Natural killer cell (primary cell): ENCODE measurements around the gene NCL. TPM values are rescaled to one million over a fixed set of nuclear protein-coding genes. Genes with fewer than 3 reads are reported as not detected.

Experiments used
- total RNA-seq, 4 donors: library from RNA; stranded (reverse); fragments of 120-200 nt in 1 of 4; gene quantifications; one replicate each; pipeline versions ENCODE4 v1.2.3 to v1.2.4, GENCODE V29; 2013 to 2022

Gene NCL
- total RNA-seq, 3 donors from 2014 or later (not counting 1 experiment from before 2014, with no cell fraction given), result 485 to 540 (median 529) TPM

Other genes starting within 250 kb of the NCL start
- gene B3GNT7, start 68.8 kb downstream of the NCL start, total RNA-seq, result 100 to 1,000 TPM in 2 of 3 donors, 10 to 100 TPM in 1; 87.5 to 151 (median 113) TPM
- gene NMUR1, start 66.0 kb upstream of the NCL start, total RNA-seq, result 100 to 1,000 TPM in 1 of 3 donors, 10 to 100 TPM in 2; 67.4 to 103 (median 80.2) TPM
- not detected for gene TEX44, start 128.4 kb upstream of the NCL start, total RNA-seq
- 1,000 to 10,000 TPM; 1,245 to 1,643 (median 1,314) TPM for gene PTMA, start 244.0 kb upstream of the NCL start, total RNA-seq